Sigmoid colon (tissue), 4 donors: ENCODE data around the gene FAM118B.

Source experiments
- CTCF ChIP-seq, 4 experiments: fragments of 450-650 bp in 3 of 4; fragments of 200-600 bp in 1 of 4; IDR thresholded peaks; one replicate each; pipeline ENCODE4 v1.5.1; 2016 to 2019; ENCODE audit warnings: antibody characterized with exemption in 4 of 4, mild to moderate bottlenecking in 3 of 4, moderate library complexity in 2 of 4
- EP300 ChIP-seq, 4 donors: sonication (generic); formaldehyde crosslinking; IDR thresholded peaks; one replicate each; pipeline ENCODE4 v1.6.1; 2017; ENCODE audit warnings: antibody characterized with exemption in 4 of 4
- POLR2AphosphoS5 ChIP-seq, 4 donors: sonication (generic); formaldehyde crosslinking; IDR thresholded peaks; one replicate each; pipeline ENCODE4 v1.6.1; 2017; ENCODE audit warnings: antibody characterized with exemption in 4 of 4

- TF ChIP-seq CTCF (IDR thresholded peaks at IDR 0.05): no peak
- TF ChIP-seq EP300 (IDR thresholded peaks at IDR 0.05): no peak
- no peak for TF ChIP-seq POLR2AphosphoS5 (IDR thresholded peaks at IDR 0.05)
Measured at GRCh38 chr11:126207896-126208295, 3.7 kb upstream of the FAM118B start.
